RKO (cell line): ENCODE measurements around the gene PRKCA.

Source experiments
- DNase-seq: peaks from one replicate; pipeline ENCODE4 v3.0.0-alpha.2; 2016; ENCODE audit warnings: low spot score

PRKCA gene

DNA sequence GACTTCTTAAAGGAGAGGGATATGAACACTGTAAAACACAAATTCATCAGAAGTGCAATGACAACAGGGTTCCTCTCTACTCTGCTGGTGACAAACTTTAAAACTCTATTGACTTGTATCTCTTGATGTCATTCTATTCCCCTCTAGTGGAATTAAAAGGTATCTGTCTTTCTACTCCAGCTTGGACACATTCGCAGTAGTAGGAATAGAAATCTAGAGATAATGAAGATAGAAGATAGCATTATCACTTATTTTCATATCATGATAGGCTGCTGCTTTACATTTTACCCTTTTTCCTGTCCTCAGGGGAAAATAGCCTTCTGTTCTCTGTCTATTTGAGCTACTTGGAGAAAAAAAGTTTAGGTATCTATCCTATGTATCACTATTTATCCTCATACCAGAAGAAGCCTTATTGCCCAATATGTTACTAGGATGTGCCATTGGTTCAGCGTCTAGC lies 322.9 kb downstream of the PRKCA start:
- peak; percentile 75 for DNase-seq

DNA sequence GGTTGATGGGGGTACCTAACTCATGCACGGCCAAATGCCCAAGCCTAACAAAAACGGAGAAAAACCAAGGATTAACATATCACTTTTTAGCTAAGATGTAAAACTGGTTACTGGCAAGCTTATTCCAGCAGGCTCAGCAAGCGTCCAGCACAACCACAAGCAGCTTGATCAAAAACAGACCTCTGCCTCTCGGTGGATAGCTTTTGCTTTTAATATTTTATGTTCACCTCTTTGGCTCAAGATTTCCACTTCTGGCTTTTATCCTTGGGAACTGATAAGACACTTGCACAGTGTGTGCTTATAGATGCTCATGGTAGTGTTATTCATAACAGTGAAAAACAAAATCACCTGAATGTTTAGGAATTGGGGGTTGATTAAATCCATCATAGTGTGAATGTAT lies 325.6 kb downstream of the PRKCA start:
- no peak for DNase-seq

DNA sequence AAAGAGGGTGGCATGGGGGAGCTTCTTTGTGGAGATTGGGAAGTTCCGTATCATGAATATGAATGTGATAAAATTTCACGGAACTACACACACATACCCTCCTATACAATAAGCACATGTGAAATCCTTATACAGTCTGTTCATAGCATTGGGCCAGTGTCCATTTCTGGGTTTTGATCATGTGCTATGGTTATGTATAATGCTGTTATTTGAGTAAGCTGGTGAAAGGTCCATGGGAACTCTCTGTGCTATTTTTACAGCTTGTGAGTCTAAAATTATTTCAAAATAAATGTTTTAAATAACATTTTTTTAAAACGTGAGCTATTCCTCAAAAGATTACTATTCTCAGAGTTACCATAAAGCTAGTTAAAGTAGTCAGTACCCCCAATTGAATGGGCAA lies 327.3 kb downstream of the PRKCA start:
- DNase-seq = no peak

DNA sequence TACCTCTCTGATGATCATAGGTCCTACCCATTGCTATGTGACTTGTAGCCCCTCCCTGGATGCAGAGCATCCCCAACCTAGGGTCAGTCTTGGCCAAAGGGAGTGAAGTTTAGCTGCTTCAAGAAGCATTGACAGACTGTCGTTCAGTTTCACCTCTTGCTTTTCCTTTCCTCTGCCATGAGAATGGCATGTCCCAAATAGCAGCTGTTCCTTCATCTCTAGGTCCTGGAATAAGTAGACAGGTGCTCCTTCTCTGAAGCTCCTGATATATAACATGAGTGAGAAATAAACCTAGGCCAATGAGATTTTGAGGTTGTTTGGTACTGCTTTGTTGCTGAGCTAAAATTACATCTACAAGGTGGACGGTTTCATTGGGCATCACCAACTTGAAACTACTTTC lies 328.0 kb downstream of the PRKCA start:
- DNase-seq = no peak

DNA sequence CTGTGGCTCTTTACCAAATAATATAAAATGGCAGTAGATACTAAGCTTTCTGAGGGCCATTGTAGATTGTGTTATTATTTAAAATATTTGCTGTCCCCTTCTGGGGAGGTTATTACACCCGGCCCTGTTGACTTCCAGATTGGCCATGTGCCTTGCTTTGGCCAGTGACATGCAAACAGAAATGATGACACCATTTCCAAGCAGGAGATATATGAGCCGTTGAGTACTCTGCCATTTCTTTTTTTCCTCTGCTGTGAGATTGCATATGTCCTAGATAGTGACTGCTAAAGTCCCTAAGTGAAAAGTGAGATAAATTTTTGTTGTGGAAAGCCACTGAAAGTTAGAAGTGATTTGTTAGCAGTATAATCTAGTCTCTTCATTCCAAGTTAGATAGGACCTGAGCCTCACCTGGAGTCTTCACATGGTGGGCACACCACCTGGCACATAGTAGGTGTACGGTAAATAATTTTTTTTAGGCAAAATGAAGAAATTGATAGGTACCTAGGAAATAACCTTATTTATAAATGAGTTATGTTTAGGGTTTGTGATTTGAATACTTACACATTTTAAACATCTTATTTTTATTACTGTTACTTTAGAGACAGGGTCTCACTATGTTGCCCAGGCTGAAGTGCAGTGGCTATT lies 328.5 kb downstream of the PRKCA start:
- no peak for DNase-seq

DNA sequence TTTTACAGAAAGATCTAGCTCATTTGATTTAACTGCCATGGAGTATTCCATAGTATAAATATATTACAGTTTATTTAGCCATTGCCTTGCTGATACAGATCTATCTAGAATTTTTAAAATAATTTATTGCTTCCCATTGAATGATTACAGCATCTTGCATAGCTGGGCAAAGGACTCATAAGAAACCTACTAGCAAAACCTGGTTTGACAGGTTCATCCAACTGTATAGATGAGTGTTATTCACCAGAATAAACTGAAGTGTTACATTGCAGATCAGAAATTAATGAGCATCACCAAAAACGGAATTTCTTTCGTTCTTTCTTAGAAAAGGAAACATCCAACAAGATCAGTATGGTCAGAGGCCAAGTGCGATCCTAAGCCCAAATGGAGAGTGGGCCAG lies 330.3 kb downstream of the PRKCA start:
- DNase-seq = no peak

DNA sequence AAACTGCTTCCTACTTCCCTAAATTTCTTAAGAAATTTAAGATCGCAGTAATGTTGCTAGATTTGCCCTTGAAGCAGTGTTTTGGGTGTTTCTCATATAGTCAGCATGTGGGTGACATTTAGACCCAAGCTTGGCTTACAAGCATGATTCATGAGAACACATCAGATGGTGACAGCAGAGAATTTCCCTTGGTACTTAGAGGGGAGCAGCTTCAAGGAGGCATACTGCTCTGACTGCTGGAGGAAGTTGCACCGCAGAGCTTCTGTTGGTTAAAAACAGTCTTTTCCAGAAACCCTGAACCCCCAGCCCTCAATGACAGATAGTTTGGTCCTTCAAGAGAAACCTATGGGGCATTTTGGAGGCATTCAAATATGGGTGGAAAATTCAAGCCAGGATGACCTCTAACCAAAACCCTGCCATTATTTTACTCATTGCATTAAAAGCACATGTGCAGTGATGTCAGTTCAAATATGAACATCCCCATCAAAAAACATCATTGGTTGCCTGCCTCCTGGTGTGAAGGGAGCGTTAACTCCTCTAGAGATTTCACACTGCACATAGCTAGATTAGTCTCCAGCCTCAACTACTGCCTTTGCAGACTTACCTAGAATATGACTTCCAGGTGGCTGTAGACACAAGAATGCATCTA lies 331.0 kb downstream of the PRKCA start:
- DNase-seq = no peak

DNA sequence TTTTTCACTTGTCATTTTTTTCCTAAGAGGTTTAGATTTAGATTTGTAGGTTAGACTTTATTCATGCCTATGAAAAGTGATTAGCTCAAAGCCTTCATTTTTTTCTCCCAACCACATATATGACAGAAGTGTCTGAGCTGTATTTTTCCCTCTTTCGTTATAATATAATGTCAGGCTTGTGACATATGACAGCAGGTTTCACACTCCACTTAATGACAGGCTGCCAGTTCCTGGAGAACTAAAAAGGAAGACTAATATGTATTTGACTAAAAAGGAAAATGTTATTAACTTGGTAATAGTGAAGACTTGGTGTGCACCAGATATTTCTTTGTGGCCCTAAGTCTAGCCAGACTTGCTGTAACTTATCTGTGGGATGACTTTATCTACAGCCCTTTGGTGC lies 331.8 kb downstream of the PRKCA start:
- DNase-seq = no peak

DNA sequence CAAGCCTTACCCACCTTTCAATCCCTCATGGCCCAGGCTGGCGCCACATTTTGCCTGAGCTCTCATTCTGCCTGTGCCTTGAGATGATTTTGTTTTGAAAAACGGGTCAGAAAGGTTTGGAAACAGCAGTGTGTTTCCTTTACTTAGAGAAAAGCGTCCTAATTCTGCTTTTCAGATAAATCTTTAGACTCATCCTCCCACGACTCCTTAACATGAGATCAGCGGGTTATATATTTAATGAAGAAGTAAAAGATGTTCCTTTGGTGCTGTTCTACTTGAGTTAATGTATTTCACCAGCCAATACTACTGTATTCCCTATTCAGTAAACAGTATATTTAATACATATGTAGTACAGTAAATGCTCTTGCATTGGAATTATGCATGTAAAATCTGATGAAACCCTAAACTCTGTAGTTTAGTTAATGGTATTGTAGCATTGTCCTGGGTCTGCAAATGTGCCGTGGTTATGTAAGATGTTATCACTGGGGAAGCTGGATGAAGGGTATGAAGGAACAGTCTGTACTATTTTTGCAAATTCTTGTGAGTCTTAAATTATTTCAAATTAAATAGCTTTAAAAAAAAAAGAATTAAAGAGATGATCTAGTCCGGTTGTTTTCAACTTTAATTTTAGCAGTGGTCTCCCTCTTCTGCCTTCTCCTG lies 333.1 kb downstream of the PRKCA start:
- no peak for DNase-seq

DNA sequence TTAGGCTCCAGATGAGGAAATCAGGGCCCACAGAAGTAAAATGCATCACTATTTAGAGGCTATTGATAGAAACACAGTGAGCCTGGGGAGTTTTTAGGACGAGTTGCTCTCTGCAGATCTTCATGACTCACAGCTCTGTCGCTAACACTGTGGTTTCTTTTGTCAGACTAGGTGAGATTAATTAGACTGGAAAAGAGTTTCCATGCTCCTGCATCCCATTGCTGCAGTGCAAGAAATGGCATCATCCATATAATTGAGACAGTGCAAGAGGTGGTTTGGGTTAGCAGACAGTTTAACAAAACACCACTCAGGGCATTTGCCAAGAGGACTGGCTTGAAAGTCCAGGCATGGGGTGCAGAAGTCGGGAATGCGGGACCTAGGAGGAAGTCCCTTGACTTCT lies 333.7 kb downstream of the PRKCA start:
- DNase-seq = no peak

DNA sequence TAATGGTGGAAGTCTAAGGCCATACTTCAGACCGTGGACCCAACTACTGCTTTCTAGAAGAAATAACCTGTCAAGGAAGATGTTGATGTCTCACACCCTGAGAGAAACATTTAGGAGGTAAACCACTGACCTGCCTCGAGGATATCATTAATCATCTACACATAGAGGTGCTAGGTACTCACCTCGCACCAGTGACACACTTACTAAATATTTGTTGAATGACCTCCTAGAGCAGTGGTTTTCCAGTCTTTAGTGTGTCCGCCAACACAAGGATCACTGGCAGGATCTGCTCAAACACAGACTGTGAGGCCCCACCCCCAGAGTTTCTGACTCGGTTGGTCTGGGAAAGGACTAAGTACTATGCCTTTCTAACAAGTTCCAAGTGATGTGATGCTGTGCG lies 335.1 kb downstream of the PRKCA start:
- DNase-seq = no peak

DNA sequence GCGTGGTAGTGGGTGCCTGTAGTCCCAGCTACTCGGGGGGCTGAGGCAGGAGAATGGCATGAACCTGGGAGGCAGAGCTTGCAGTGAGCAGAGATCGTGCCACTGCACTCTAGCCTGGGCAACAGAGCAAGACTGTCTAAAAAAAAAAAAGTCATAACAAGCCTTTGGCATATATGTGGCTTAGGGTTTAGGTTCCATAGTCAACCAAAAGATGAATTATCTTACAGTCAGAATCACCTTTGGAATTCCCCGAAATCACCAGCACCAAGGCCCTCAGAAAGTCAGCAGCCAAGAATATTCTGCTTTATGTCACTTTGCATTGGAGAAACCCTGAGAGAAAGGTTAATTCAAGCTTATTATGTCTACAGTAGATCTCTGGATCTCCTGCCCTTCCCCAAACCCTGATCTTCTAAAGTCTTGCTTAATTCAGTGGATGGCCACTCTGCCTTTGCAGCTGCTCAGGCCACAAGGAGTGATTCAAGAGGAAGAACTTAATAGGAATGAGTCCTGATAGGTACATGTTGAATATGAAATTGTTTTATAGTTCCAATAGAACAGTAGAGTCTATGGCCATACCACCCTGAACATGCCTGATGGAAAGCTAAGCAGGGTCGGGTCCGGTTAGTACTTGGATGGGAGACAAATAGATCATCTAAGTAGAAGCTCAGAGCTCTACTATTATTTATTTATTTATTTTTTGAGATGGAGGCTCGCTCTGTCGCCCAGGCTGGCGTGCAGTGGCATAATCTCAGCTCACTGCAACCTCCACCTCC lies 336.5 kb downstream of the PRKCA start:
- DNase-seq = no peak

DNA sequence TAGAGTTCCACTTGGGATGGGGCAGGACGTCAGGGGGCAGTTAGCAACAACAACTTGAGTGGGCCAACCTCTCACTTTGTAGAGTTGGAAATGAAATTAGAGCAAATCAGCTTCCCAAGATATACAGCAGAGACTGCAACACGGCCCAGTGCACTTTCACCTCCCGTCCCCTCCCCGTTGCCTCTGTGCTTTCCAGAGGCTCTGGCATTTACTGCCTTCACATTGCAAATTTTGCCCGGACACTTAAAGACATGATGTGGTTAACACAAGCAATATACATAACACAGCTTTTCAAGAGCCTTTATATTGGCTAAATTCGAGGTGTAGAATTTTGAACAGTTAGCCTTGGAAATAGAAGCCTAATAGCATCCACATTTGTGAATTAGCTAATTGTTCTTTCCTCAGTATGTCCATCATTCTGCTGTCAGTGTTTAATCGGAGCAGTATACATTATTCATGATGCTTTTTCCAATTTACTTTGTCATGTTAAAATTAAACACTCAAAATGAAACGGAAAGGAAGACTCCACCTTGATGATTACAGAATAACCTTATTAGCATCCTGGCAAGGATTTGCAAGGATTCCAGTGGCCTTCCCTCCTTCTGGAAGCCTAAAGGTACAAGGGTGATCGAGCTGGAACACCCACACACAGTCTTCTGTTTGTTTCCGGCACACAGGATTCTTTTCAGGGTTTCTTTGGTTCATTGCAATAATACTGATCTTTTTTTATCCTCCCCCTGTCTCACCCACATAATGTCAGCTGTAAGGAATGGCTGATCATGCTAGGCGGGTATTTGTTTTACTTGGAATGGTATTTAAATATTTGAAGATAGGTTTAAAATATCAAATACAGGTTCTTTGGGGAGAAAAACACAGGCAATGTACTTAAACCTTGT lies 341.6 kb downstream of the PRKCA start:
- DNase-seq = no peak

DNA sequence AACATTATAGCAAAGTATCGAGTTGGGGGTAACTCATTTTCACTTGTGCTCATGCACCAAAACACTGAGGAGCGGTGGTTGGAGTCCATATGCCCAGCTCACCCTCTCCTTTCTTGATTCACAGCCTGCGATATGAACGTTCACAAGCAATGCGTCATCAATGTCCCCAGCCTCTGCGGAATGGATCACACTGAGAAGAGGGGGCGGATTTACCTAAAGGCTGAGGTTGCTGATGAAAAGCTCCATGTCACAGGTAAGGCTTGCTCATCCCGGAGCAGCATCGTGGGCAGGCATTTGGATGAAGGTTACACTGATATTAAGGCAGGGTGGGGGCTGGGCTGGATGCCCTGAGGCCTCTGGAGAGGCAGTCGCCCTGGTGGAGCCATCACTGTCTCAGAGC lies 342.8 kb downstream of the PRKCA start:
- DNase-seq = no peak

DNA sequence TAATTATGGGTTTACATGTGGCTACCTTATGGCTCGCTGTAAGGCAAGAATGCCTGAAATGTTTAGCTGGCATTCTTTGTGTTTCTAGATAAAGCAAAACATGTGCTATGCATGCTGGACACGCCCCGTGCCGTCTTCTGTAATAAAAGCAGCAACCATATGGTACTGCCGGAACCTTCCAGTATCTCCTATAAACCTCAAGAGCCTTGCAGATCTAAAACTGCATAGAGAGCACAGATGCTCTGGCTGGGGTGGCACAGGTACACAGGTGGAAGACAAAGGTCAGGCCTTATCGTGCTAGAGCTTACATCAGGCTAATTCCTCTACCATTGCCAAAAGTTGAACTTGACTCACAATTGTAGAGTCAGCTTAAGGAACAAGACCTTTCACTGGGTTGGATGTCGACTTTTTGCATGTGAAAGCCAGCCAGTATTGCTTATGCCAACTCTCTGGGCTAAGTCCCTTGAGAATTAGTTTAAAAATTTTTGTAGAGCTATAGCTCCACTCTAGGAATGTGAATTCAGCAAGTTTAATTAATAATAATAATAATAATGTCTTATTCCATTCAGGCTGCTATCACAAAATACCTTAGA lies 345.1 kb downstream of the PRKCA start:
- no peak for DNase-seq

DNA sequence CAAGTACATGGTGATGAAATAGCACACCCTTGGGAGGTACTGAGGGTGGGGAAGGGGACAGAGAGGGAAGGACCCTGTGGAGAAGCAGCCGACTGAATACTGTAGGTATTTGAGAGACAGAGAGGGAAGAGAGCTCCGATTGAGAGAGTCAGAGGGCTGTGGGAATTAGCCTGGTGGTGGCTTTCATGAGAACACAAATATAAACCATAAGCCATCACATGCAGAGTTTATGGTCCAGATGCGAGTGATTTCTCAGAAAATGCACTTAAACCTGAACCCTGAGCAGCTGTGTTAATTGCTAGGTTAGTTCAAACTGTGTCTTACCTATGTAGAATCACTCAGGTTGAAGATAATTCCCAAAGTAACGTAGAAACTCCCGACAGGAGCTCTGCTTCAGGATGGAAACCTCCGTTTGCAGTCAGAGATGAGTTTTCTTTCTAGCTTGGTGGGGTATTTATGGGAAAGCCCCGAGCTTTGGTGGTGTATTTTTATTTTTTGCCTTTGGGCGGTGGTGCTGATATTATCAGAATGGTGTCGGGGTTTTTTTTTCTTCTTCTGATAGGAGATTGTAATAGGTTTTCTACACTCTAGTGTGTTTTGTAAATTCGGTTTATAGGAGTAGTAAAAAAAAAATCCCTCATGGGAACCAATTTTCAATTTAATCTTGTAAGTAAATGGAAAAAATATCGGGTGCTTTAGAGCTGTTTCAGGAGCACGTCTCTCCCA lies 347.6 kb downstream of the PRKCA start:
- no peak for DNase-seq

DNA sequence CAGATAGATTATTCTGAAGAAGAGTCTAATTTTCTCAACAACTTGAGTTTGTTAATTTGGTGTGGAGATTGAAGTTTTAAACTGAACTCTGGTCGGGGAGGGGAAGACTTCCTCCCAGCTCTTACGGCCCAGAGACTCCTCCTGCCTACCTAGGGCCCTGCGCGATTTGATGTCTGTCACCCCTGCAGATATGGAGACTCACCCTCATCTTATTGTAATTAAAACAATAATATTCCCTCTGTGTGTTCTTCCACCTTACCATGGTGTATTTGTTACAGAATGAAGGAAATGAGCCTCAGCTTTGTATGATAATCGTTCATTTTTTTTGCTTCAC lies 348.1 kb downstream of the PRKCA start:
- no peak for DNase-seq

DNA sequence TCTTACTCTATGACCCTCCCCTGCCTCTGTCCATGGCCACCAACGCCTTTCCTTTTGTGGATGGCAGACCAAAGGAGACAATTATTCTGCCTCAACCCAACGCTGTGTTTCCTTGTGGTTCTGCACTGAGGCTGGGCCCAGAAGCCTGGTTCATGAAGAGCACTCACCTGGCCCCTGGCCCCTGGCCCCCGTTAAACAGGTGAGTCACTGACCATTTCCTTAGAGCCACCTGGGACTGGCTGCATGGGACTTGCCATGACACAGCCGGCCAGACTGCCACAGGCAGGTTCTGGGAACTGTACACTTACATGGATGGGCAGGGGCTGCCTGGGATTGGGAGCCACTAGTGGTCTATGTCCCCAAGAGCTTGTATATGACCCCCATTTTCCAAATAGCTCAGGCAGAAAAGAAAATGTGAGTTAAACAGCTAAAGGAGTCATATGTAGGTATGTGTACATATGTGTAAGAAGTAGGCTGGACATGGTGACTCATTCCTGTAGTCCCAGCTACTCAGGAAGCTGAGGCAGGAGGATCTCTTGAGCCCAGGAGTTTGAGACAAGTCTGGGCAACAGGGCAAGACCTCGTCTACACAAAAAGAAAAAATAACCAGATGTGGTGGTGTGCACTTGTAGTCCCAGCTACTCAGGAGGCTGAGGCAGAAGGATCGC lies 350.6 kb downstream of the PRKCA start:
- no peak for DNase-seq

DNA sequence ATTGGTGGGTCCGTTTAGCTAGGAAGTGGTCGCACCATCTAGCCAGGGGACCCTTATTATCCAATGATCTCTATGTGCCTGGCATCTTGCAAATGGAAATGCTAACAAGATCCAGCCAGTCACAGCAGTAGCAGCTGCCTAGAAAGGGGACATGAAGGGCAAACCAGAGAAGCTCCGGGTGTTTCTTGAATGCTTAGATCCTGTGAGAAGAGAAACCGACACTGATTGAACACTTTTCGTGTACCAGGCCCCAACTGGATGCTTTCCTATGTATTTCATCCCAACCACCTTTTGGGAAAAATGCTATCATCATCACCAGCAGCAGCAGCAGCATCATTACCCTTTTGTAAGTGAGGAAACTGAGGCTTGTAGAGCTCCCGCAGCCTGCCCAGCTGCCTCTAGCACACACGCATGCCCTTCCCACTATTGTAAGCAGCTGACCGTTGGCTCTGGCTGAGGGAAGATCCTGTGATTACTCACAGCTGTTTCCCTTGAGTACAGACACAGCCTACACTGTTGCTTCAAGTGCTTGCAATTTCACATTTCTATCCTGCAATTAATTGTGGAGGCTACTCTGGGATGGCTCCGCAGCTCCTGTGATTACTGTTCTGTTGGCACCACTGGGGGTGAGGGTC lies 351.8 kb downstream of the PRKCA start:
- DNase-seq = no peak

DNA sequence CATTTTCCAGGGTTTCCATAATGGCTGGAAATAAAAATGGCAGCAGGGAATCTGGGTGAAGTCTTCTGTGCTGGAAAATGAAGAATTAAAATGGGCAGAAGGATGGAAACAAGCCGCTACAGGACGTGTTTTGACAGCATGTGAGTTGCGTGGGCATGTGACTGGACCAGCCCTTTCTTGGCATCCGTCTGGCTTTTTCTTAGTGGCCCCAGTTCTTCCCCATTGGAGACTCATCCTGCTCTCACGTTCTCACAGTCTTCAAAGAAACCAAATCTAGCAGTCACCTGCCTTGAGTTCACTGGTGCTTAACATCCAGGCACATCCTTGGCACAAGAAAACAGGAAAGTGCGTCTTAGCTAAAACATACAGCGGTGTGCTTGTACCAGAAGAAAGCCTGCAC lies 352.4 kb downstream of the PRKCA start:
- no peak for DNase-seq
